Breast epithelium (tissue), 3 donors: ENCODE results near the gene CCND1.

Experiments
- POLR2AphosphoS5 ChIP-seq, 3 donors: sonication (generic); formaldehyde crosslinking; IDR thresholded peaks; one replicate each; pipeline ENCODE4 v1.6.1; 2017; ENCODE audit warnings: antibody characterized with exemption in 3 of 3
- TF ChIP-seq, protein P1 (sequence below), 3 donors: fragments of 450-650 bp; IDR thresholded peaks; one replicate each; pipeline ENCODE4 v1.5.1; 2016 to 2017; ENCODE audit warnings: antibody characterized with exemption in 3 of 3, mild to moderate bottlenecking in 3 of 3, moderate library complexity in 3 of 3

DNA sequence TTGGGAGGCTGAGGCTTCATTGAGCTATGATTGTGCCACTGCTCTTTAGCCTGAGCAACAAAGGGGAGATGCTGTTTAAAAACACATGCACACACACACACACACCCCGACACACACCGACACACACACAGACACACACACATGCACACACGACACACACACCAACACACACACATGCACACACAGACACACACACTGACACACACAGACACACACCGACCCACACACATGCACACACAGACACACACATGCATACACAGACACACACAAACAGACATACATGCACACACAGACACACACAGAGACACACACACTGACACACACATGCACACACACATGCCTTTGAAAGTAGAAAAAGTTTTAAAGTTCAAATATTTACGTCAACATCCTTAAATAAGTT lies 39.7 kb downstream of the CCND1 start:
- TF ChIP-seq, protein P1, sequence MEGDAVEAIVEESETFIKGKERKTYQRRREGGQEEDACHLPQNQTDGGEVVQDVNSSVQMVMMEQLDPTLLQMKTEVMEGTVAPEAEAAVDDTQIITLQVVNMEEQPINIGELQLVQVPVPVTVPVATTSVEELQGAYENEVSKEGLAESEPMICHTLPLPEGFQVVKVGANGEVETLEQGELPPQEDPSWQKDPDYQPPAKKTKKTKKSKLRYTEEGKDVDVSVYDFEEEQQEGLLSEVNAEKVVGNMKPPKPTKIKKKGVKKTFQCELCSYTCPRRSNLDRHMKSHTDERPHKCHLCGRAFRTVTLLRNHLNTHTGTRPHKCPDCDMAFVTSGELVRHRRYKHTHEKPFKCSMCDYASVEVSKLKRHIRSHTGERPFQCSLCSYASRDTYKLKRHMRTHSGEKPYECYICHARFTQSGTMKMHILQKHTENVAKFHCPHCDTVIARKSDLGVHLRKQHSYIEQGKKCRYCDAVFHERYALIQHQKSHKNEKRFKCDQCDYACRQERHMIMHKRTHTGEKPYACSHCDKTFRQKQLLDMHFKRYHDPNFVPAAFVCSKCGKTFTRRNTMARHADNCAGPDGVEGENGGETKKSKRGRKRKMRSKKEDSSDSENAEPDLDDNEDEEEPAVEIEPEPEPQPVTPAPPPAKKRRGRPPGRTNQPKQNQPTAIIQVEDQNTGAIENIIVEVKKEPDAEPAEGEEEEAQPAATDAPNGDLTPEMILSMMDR (IDR thresholded peaks at IDR 0.05), result no peak
- TF ChIP-seq POLR2AphosphoS5 (IDR thresholded peaks at IDR 0.05), result no peak
